Urothelium cell line (cell line): ENCODE measurements around the gene PSMD10.

Source experiments
- DNase-seq: peaks from one replicate; pipeline ENCODE4 v3.0.0; 2011; ENCODE audit warnings: low spot score, mixed read lengths
- FAIRE-seq: peaks from 2 replicates; lab custom pipeline; 2011; peaks lifted over from hg19 to GRCh38; lab: Jason Lieb, UNC

PSMD10 gene

GRCh38 chrX:108091264-108091877 is at the start of gene PSMD10, which contains the start of gene ATG4A:
PSMD10 (minus strand) TSS chrX:108091542; CDS start chrX:108091520, 22 bp downstream.
ATG4A (plus strand) TSS chrX:108091778; CDS start chrX:108091827, 49 bp downstream.
- DNase-seq (peak; percentile 73), FAIRE-seq (no peak)

- DNase-seq (peak; percentile 8), FAIRE-seq (no peak)
Measured at GRCh38 chrX:108138814-108139702, 47.7 kb upstream of the PSMD10 start.

GRCh38 chrX:108134724-108135123 is 43.4 kb upstream of the PSMD10 start:
- DNase-seq (no peak), FAIRE-seq (no peak)

GRCh38 chrX:108132876-108133275 is 41.5 kb upstream of the PSMD10 start:
- no peak for FAIRE-seq

GRCh38 chrX:108132034-108132433 is 40.7 kb upstream of the PSMD10 start:
- no peak for FAIRE-seq
- DNase-seq = no peak

More at GRCh38 chrX:108132876-108133275, 41.5 kb upstream of the PSMD10 start:
- DNase-seq = no peak

- FAIRE-seq = no peak
- DNase-seq = peak; percentile 3
Measured at GRCh38 chrX:108131471-108131870, 40.1 kb upstream of the PSMD10 start.

DNA sequence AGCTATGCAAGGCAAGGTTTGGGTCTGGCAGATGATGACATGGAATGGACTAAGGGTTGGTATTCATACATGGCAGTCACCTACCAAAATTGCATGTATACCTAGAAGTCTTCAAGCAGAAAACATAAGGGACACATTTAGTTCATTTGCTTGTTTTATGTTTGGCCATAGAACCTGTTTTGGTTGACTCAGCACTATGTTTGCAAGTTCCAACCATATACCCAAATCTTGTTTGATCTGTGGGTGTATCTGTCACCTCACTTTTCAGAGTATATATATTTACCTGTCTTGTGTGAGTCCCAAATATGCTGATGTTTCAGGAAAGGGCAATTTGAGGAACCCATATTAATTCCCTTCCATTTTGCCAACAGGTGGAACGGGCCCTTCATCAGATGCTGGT is 39.5 kb upstream of the PSMD10 start:
- FAIRE-seq (no peak), DNase-seq (no peak)

DNA sequence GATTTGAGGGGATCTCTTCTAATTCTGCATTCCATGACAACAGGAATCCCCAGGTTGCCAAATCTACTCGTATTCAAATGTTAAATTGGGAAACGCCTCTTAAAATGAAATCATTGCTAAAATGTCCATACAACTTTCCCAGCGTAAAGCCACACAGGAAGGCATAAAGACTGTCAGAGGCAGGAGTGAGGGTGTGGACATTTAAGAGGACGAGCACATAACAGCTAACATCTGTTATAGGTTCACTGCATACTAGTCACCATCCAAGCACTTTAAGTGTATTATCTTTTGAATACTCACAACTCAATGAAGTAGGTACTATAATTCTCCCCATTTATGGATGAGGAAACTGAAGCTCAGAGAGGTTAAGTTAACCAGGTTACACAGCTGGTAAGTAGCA is 35.8 kb upstream of the PSMD10 start:
- DNase-seq = no peak
- FAIRE-seq = no peak

- no peak for FAIRE-seq
Measured at GRCh38 chrX:108126661-108127060, 35.3 kb upstream of the PSMD10 start.

DNA sequence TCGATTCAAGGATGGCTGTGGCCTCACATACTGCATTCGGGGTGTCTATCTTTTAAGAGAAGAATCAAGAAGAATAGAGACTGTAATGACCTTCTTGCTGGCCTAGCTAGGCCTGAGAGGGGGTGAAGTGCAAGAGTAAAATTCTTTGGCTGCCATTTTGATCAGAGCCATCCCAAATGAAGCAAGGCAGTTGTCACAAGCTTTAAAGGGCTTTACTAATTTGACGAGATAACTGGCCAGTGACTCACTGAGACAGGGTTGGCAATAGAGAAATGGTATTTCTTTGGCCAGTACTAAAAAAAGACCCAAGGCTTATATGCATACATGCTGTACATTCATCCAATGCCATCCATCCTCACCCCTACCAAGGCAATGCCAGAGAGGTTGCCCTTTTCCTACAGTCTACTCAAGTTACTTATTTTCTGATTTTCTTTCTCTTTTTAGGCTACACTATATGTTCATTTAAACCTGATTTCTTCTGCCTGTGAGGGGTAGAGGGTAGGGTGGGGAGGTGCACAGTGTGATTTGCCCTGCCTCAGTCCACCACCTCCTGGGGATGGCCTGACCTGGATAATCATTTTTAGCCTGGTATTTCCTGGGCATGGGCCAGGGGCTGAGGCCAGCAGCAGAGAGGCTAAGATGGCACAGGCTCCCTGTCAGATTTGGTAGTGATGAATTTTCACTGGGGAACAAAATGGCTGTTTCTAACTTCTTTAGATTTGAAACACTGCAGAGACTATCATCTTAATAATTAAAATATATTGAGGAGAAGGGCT is 32.4 kb upstream of the PSMD10 start:
- FAIRE-seq (no peak), DNase-seq (no peak)

More at GRCh38 chrX:108126661-108127060, 35.3 kb upstream of the PSMD10 start:
- no peak for DNase-seq

GRCh38 chrX:108122748-108123147 is 31.4 kb upstream of the PSMD10 start:
- FAIRE-seq = no peak
- DNase-seq = no peak

- FAIRE-seq (no peak), DNase-seq (no peak)
Measured at GRCh38 chrX:108121291-108121690, 29.9 kb upstream of the PSMD10 start.

DNA sequence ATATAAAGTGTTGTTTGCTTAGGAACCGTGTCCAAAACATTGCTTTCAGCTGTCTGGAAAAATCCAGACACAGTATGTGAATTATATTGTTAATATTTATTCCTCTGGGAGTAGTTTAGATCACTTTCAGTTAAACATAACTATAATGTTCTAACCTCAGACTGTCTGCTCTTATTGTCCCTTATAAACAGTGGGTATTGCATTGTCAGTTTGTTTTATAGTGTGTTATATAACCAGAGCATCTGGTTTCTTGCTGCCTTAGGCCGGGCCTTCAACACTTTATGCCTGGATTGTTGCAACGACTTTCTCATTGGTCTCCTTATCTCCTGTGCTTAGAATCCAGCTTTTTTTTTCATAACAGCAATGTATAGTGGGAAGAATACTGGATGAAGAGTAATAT is 26.6 kb upstream of the PSMD10 start:
- no peak for FAIRE-seq
- no peak for DNase-seq

DNA sequence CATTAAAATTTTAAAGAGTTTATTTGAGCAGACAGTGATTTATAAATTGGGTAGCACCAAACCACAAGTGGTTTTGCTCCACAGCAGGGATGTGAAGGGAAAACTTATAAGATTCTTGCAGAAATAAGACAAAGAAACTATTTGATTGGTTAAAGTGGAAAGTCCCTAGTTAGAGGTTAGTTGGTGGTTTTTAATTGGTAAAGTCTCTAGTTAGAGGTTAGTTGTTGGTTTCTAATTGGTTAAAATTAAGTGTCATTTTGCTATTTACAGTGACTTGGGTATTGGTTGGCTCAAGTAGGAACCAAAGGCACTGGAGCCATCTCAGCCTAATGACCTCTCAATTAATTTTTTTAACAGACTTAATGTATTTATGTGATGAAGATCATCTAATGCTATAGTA is 23.2 kb upstream of the PSMD10 start:
- no peak for DNase-seq
- no peak for FAIRE-seq

GRCh38 chrX:108105473-108105872 is 14.1 kb upstream of the PSMD10 start:
- no peak for DNase-seq
- FAIRE-seq = no peak

- FAIRE-seq (no peak), DNase-seq (no peak)
Measured at GRCh38 chrX:108097380-108097779, 6.0 kb upstream of the PSMD10 start.

GRCh38 chrX:108091878-108092291 is 543 bp upstream of the PSMD10 start:
- DNase-seq (no peak), FAIRE-seq (no peak)

GRCh38 chrX:108090491-108091263 is 665 bp downstream of the PSMD10 start:
- no peak for FAIRE-seq
- DNase-seq = no peak

GRCh38 chrX:108088511-108088910 is 2.8 kb downstream of the PSMD10 start:
- FAIRE-seq = no peak

DNA sequence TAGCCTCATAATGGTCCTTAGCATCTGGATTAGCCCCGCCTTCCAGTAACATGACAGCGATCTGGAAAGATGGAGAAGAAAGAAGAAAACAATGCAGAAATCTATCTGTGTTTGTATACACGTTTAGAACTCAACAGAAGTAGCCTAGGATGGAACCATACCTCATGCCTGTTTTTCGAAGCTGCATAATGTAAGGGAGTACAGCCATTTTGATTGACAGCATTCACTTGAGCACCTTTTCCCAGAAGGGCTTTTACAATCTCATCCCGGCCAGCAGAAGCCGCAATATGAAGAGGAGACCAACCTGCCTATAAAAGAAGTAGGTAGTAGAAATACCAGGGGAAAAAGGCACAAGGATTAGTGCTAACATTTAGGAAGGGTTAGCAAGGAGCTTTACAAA is 3.5 kb downstream of the PSMD10 start:
- no peak for FAIRE-seq
- DNase-seq = no peak

More at GRCh38 chrX:108088511-108088910, 2.8 kb downstream of the PSMD10 start:
- DNase-seq = no peak
